ENCODE data around the gene COBL. TPM values are rescaled to one million over a fixed set of nuclear protein-coding genes. Genes with fewer than 3 reads are reported as not detected.

COBL gene
- total RNA-seq, 4 donors from 2014 or later, result 14.3 to 19.3 (median 15.9) TPM

DNA sequence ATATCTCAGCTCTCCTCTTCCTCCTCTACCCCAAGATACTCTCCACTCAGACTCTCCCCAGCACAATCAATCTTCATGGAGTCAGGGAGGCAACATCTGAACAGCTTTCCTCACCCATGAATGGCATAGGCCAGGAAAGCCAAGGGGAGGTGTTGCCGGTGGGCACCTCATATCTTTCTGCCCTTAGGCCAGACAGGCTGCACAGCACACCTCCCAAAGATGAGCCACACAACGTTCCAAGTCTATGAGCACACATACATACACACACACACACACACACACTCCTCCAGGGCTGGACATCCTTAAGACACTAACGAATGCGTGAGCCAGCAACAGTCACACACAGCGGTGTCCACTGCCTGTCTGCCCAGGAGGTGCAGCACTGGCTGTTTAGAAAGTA, 17.7 kb downstream of the COBL start:
- no peaks in the 10 kb centered on the region for H3K27me3 ChIP-seq
- H3K36me3 ChIP-seq, result no peaks in the 10 kb centered on the region
- no peak for TF ChIP-seq POLR2A (IDR thresholded peaks at IDR 0.05)
- TF ChIP-seq, protein P1, sequence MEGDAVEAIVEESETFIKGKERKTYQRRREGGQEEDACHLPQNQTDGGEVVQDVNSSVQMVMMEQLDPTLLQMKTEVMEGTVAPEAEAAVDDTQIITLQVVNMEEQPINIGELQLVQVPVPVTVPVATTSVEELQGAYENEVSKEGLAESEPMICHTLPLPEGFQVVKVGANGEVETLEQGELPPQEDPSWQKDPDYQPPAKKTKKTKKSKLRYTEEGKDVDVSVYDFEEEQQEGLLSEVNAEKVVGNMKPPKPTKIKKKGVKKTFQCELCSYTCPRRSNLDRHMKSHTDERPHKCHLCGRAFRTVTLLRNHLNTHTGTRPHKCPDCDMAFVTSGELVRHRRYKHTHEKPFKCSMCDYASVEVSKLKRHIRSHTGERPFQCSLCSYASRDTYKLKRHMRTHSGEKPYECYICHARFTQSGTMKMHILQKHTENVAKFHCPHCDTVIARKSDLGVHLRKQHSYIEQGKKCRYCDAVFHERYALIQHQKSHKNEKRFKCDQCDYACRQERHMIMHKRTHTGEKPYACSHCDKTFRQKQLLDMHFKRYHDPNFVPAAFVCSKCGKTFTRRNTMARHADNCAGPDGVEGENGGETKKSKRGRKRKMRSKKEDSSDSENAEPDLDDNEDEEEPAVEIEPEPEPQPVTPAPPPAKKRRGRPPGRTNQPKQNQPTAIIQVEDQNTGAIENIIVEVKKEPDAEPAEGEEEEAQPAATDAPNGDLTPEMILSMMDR (IDR thresholded peaks at IDR 0.05), result no peak
- WGBS, 2 donors, result 87 to 88% methylated on average over 5 of the region's 5 CpGs
- H3K9me3 ChIP-seq, result no peaks in the 10 kb centered on the region
- peaks cover 6 to 13% of the 10 kb centered on the region in 2 donors for H3K4me1 ChIP-seq
- H3K27ac ChIP-seq, result no peak overlapping the region
- H3K4me3 ChIP-seq (replicated peaks in 1 of 3), result no peak overlapping the region
- intact Hi-C loops (cut with DNase I), result no loop called here
- no peak for DNase-seq

GRCh38 chr7:51297986-51298385, 18.6 kb downstream of the COBL start:
- no peak for DNase-seq
- H3K9me3 ChIP-seq, result no peaks in the 10 kb centered on the region
- intact Hi-C loops (cut with DNase I), result no loop called here
- no peaks in the 10 kb centered on the region for H3K27me3 ChIP-seq
- no peak overlapping the region for H3K4me3 ChIP-seq (replicated peaks in 1 of 3)
- no peak overlapping the region for H3K27ac ChIP-seq
- no peaks in the 10 kb centered on the region for H3K36me3 ChIP-seq
- peaks cover 2 to 8% of the 10 kb centered on the region in 2 donors for H3K4me1 ChIP-seq
- WGBS, 2 donors, result 91 to 93% methylated on average over 3 of the region's 3 CpGs
- no peak for TF ChIP-seq POLR2A (IDR thresholded peaks at IDR 0.05)
- TF ChIP-seq, protein P1 (IDR thresholded peaks at IDR 0.05), result no peak

- no peak for DNase-seq
- WGBS, 2 donors, result 45 to 54% methylated on average over 3 of the region's 3 CpGs
- Histone ChIP-seq H3K27ac (no peak overlapping the region), H3K4me3 (replicated peaks in 1 of 3) (no peak overlapping the region), H3K36me3 (no peaks in the 10 kb centered on the region), H3K27me3 (no peaks in the 10 kb centered on the region), H3K4me1 (peaks cover 2 to 12% of the 10 kb centered on the region in 2 donors), H3K9me3 (no peaks in the 10 kb centered on the region)
- intact Hi-C loops (cut with DNase I), result no loop called here
- TF ChIP-seq POLR2A (IDR thresholded peaks at IDR 0.05), result no peak
- TF ChIP-seq, protein P1 (IDR thresholded peaks at IDR 0.05), result no peak
Observed at GRCh38 chr7:51295440-51296245, 21.0 kb downstream of the COBL start.

- no peaks in the 10 kb centered on the region for H3K9me3 ChIP-seq
Observed at GRCh38 chr7:51292596-51292995, 24.0 kb downstream of the COBL start.

More at GRCh38 chr7:51292596-51292995, 24.0 kb downstream of the COBL start:
- DNase-seq, result no peak
- intact Hi-C loops (cut with DNase I), result no loop called here
- 62 to 75% methylated on average over 4 of the region's 4 CpGs for WGBS, 2 donors
- H3K4me3 ChIP-seq (replicated peaks in 1 of 3), result no peak overlapping the region
- no peaks in the 10 kb centered on the region for H3K27me3 ChIP-seq
- TF ChIP-seq, protein P1 (IDR thresholded peaks at IDR 0.05), result no peak
- no peak for TF ChIP-seq POLR2A (IDR thresholded peaks at IDR 0.05)
- H3K4me1 ChIP-seq, result peaks cover 17 to 30% of the 10 kb centered on the region in 2 donors
- H3K27ac ChIP-seq, result no peak overlapping the region
- H3K36me3 ChIP-seq, result no peaks in the 10 kb centered on the region
